ENCODE results near the gene AUTS2.

GRCh38 chr7:69907720-69908119 is 309.4 kb downstream of the AUTS2 start:
- TF ChIP-seq GATA2 (IDR thresholded peaks at IDR 0.05; ENCODE audit: low read depth, low read length) = no peak
- TF ChIP-seq GATA3 (IDR thresholded peaks at IDR 0.05; ENCODE audit: low read depth, low read length) = no peak
